CD14-positive monocyte (primary cell): ENCODE measurements around the gene SLC41A1. TPM values are rescaled to one million over a fixed set of nuclear protein-coding genes. Genes with fewer than 3 reads are reported as not detected.

ENCODE experiments used
- DNase-seq, 3 donors: peaks; one replicate each; pipeline ENCODE4 v3.0.0-alpha.2; 2011 to 2022
- H2AFZ ChIP-seq: 2 replicates; pipeline ENCODE4 v1.6.0; 2012; ENCODE audit warnings: mild to moderate bottlenecking, low read depth, low read length, inconsistent platforms; ENCODE audit not compliant: insufficient read depth, poor library complexity, severe bottlenecking
- H3K27ac ChIP-seq, 2 donors: 1 replicate in 1 of 2; 2 replicates in 1 of 2; pipeline ENCODE4 v1.5.1; 2012 to 2013; ENCODE audit warnings: low read length in 2 of 2, control low read depth in 1 of 2, inconsistent platforms in 1 of 2, low read depth in 1 of 2, mild to moderate bottlenecking in 1 of 2
- H3K27me3 ChIP-seq, 2 donors: one replicate each; pipeline versions ENCODE4 v1.6.0 to v1.6.1; 2011 to 2013; ENCODE audit warnings: low read length in 2 of 2; ENCODE audit not compliant: control insufficient read depth in 2 of 2, insufficient read depth in 2 of 2
- H3K36me3 ChIP-seq, 2 donors: replicated peaks in 1 of 2; 1 replicate in 1 of 2; 2 replicates in 1 of 2; pipeline versions ENCODE4 v1.5.1 to v1.6.1; 2012 to 2013; ENCODE audit warnings: low read length in 2 of 2, control low read depth in 1 of 2, inconsistent platforms in 1 of 2, mild to moderate bottlenecking in 1 of 2; ENCODE audit not compliant: insufficient read depth in 2 of 2, control insufficient read depth in 1 of 2
- H3K4me1 ChIP-seq, 2 donors: 1 replicate in 1 of 2; 2 replicates in 1 of 2; pipeline versions ENCODE4 v1.5.1 to v1.6.1; 2012 to 2013; ENCODE audit warnings: low read length in 2 of 2, control low read depth in 1 of 2, inconsistent platforms in 1 of 2, mild to moderate bottlenecking in 1 of 2, moderate library complexity in 1 of 2; ENCODE audit not compliant: insufficient read depth in 2 of 2, control insufficient read depth in 1 of 2
- H3K4me2 ChIP-seq: replicated peaks from 2 replicates; pipeline ENCODE3; 2012; ENCODE audit warnings: low read length, moderate library complexity, mild to moderate bottlenecking; ENCODE audit not compliant: poor library complexity, severe bottlenecking; ENCODE audit errors: extremely low read depth
- H3K4me3 ChIP-seq, 3 experiments: fragments of 200-600 bp in 1 of 3; sonication (generic) in 1 of 3; replicated peaks in 1 of 3; 1 replicate in 2 of 3; 2 replicates in 1 of 3; pipeline ENCODE4 v1.5.1; 2011 to 2013; ENCODE audit warnings: low read length in 3 of 3, mild to moderate bottlenecking in 3 of 3, control low read depth in 2 of 3, low read depth in 2 of 3, inconsistent platforms in 1 of 3, moderate library complexity in 1 of 3
- H3K79me2 ChIP-seq: 2 replicates; pipeline ENCODE4 v1.6.0; 2012; ENCODE audit warnings: mild to moderate bottlenecking, control low read depth, inconsistent platforms, low read length, moderate library complexity; ENCODE audit not compliant: insufficient read depth
- H3K9ac ChIP-seq: 2 replicates; pipeline ENCODE4 v1.6.0; 2017; ENCODE audit warnings: low read length, mild to moderate bottlenecking; ENCODE audit not compliant: insufficient read depth, poor library complexity, severe bottlenecking
- H3K9me3 ChIP-seq, 2 donors: replicated peaks in 1 of 2; 1 replicate in 1 of 2; 2 replicates in 1 of 2; pipeline versions ENCODE4 v1.5.1 to v1.6.1; 2012 to 2013; ENCODE audit warnings: low read length in 2 of 2, control low read depth in 1 of 2; ENCODE audit not compliant: control insufficient read depth in 1 of 2, insufficient read depth in 1 of 2
- H4K20me1 ChIP-seq: 2 replicates; pipeline ENCODE4 v1.6.0; 2012; ENCODE audit warnings: mild to moderate bottlenecking, low read length, control low read depth, moderate library complexity; ENCODE audit not compliant: insufficient read depth
- H3K27ac Mint-ChIP-seq, 7 donors: one replicate each; pipeline ENCODE4 v1.8.0; 2020; ENCODE audit warnings: mild to moderate bottlenecking in 7 of 7, mixed read lengths in 7 of 7, moderate library complexity in 6 of 7, inconsistent platforms in 2 of 7
- H3K27me3 Mint-ChIP-seq, 3 donors: one replicate each; pipeline ENCODE4 v1.8.0; 2021 to 2022; ENCODE audit warnings: low read depth in 3 of 3, mild to moderate bottlenecking in 3 of 3, mixed read lengths in 3 of 3, moderate library complexity in 3 of 3, inconsistent platforms in 1 of 3
- H3K36me3 Mint-ChIP-seq, 2 donors: one replicate each; pipeline ENCODE4 v1.8.0; 2020; ENCODE audit warnings: mixed read lengths in 2 of 2, inconsistent platforms in 1 of 2, mild to moderate bottlenecking in 1 of 2
- H3K4me1 Mint-ChIP-seq: one replicate; pipeline ENCODE4 v1.8.0; 2020; ENCODE audit warnings: mild to moderate bottlenecking, mixed read lengths
- H3K4me3 Mint-ChIP-seq, 2 donors: one replicate each; pipeline ENCODE4 v1.8.0; 2020; ENCODE audit warnings: mild to moderate bottlenecking in 2 of 2, mixed read lengths in 2 of 2, moderate library complexity in 1 of 2
- H3K9me3 Mint-ChIP-seq, 7 donors: one replicate each; pipeline ENCODE4 v1.8.0; 2020 to 2022; ENCODE audit warnings: mixed read lengths in 7 of 7, mild to moderate bottlenecking in 6 of 7, moderate library complexity in 6 of 7, inconsistent platforms in 2 of 7
- CTCF ChIP-seq: fragments of 200-600 bp; IDR thresholded peaks from one replicate; pipeline ENCODE4 v1.8.0; 2022; ENCODE audit warnings: antibody characterized with exemption, mild to moderate bottlenecking
- WGBS: methylation state at CpG from one replicate; pipeline ENCODE4 v1.1.5; 2013; ENCODE audit warnings: missing lambda C conversion rate; ENCODE audit not compliant: insufficient coverage; 5-methylcytosine and 5-hydroxymethylcytosine counted together
- intact Hi-C, 2 donors: fragments of 100-400 bp; cut with micrococcal nuclease; formaldehyde crosslinking; loops; one replicate each; pipeline versions ENCODE4 v1.15.0 to v1.15.1; 2023
- polyA minus RNA-seq: library from RNA; depleted of rRNA, polyadenylated mRNA; stranded (reverse); fragments of >200 nt; gene quantifications from 2 replicates; pipeline ENCODE4 v1.2.3, GENCODE V29; 2012
- polyA plus RNA-seq, 3 donors: library from polyadenylated mRNA; depleted of rRNA in 1 of 3; unstranded in 2 of 3; stranded (reverse) in 1 of 3; fragments of 300-500 nt in 2 of 3; fragments of >200 nt in 1 of 3; fragmentation: Illumina TruSeq in 2 of 3; gene quantifications; 1 replicate in 2 of 3; 2 replicates in 1 of 3; pipeline ENCODE4 v1.2.3, GENCODE V29; 2012 to 2021
- total RNA-seq, 12 experiments: library from RNA in 1 of 12; stranded (reverse) in 1 of 12; fragments of 120-200 nt in 1 of 12; gene quantifications; one replicate each; pipeline ENCODE4 v1.2.4 and lab custom pipeline; 2013 to 2026; ENCODE audit warnings: mixed read lengths in 6 of 12, inconsistent platforms in 1 of 12

The SLC41A1 gene
- total RNA-seq (2013) = 0.73 TPM
- 1 to 10 TPM in 2 of 3 donors, under 1 TPM in 1; 0.54 to 2.3 (median 1.1) TPM for polyA plus RNA-seq
- polyA minus RNA-seq = 0.88 and 1.2 TPM in 2 replicates
- total RNA-seq (lab: John Stamatoyannopoulos, UW) = 2.4 to 13.8 (median 3.8) reads per million in 11 experiments

GRCh38 chr1:205812878-205813754 lies at the start of gene SLC41A1:
Gene SLC41A1, minus strand, starts transcription at chr1:205813198. Its CDS starts 2,757 bp downstream, at chr1:205810441.
- under 1% methylated on average over 82 of the region's 83 CpGs for WGBS
- H3K27ac ChIP-seq = no peak within 1 kb of the TSS
- H3K9me3 ChIP-seq = no peaks in the 10 kb centered on the region
- H2AFZ ChIP-seq = peak within 1 kb of the TSS; percentile 97
- TF ChIP-seq CTCF = no peak
- peak within 1 kb of the TSS; percentile 90 for H3K4me2 ChIP-seq
- Mint-ChIP-seq H3K27ac (peak within 1 kb of the TSS in 4 of 7 donors; percentile 37 to 79 (median 61)), H3K27me3 (peaks cover 31 to 42% (median 33%) of the 10 kb centered on the region in 3 donors), H3K4me3 (peak within 1 kb of the TSS; percentile 91 to 95), H3K36me3 (peaks cover 0 to 12% of the 10 kb centered on the region in 2 donors), H3K9me3 (peaks cover 0 to 5% (median 0%) of the 10 kb centered on the region in 7 donors), H3K4me1 (peaks cover 24% of the 10 kb centered on the region)
- peaks cover 15 to 18% of the 10 kb centered on the region in 2 donors for H3K4me1 ChIP-seq
- H4K20me1 ChIP-seq = no peaks in the 10 kb centered on the region
- H3K36me3 ChIP-seq = no peaks in the 10 kb centered on the region
- peak; percentile 84 to 87 (median 85) for DNase-seq
- peak within 1 kb of the TSS; percentile 69 to 86 (median 74) for H3K4me3 ChIP-seq
- intact Hi-C loops = no loop called here
- H3K9ac ChIP-seq = peak within 1 kb of the TSS; percentile 66
- H3K79me2 ChIP-seq = no peaks in the 10 kb centered on the region
- peaks cover 10 to 20% of the 10 kb centered on the region in 2 donors for H3K27me3 ChIP-seq

GRCh38 chr1:205861540-205861939 lies 48.5 kb upstream of the SLC41A1 start:
- Histone ChIP-seq H3K36me3 (no peaks in the 10 kb centered on the region), H3K9me3 (no peaks in the 10 kb centered on the region), H3K4me2 (no peak overlapping the region), H3K27ac (no peak overlapping the region), H3K4me3 (no peak overlapping the region), H2AFZ (no peak overlapping the region), H3K79me2 (no peaks in the 10 kb centered on the region), H4K20me1 (no peaks in the 10 kb centered on the region), H3K27me3 (no peaks in the 10 kb centered on the region), H3K9ac (no peak overlapping the region), H3K4me1 (no peaks in the 10 kb centered on the region)
- peaks cover 3 to 10% (median 4%) of the 10 kb centered on the region in 3 donors for H3K27me3 Mint-ChIP-seq
- H3K4me1 Mint-ChIP-seq = peaks cover 6% of the 10 kb centered on the region
- no peak for DNase-seq
- H3K36me3 Mint-ChIP-seq = no peaks in the 10 kb centered on the region
- no peak overlapping the region for H3K4me3 Mint-ChIP-seq
- WGBS = no CpG with 5 or more reads among the region's 2 CpGs
- peaks cover 0 to 5% (median 3%) of the 10 kb centered on the region in 7 donors for H3K9me3 Mint-ChIP-seq
- intact Hi-C loops = no loop called here
- H3K27ac Mint-ChIP-seq = no peak overlapping the region
- TF ChIP-seq CTCF = no peak
